ENCODE results near the gene CYP19A1.

Gene CYP19A1

GRCh38 chr15:51184627-51185026, 153.8 kb downstream of the CYP19A1 start:
- DNase-seq (ENCODE audit: low read depth), result no peak

DNA sequence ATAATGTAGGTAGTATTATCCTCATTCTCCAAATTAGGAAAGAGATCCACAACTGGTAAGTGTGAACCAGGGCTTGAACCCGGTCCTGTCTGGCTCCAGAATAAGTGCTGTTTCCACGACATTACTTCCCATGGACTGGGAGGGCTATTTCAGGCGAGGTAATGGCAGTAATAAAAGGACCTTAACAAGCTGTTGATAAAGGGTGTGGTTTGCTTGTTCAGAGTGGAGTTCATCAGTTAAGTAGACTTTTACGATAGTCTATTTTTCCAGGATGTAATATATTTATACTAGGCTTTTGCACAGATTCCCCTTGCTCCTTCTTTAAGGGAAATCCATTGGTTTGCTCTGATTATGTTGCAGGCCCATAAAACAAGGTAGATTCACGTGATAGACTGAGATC, 155.3 kb downstream of the CYP19A1 start:
- no peak for DNase-seq (ENCODE audit: low read depth)

GRCh38 chr15:51181905-51182304, 156.5 kb downstream of the CYP19A1 start:
- DNase-seq (ENCODE audit: low read depth), result no peak

- DNase-seq (ENCODE audit: low read depth), result no peak
Observed at GRCh38 chr15:51181221-51181620, 157.2 kb downstream of the CYP19A1 start.

- no peak for DNase-seq (ENCODE audit: low read depth)
Observed at GRCh38 chr15:51180534-51180933, 157.9 kb downstream of the CYP19A1 start.

DNA sequence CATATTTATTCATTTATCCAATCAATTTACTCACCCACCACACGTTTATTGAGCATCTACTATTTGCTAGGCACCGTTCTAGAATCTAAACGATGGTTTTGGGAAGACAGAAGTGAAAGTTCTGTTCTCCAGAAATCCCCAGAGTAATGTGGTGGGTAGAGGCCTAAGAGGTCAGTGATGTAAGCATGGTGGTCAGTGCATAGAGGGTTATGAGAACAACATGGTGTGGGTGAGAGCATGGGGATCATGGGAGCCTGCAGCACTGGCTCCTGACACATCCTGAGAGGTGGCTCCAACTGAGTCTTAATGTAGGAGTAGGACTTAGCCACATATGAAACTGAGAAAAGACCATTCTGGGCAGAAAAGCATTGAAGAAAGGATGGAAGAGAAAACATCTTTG, 158.4 kb downstream of the CYP19A1 start:
- no peak for DNase-seq (ENCODE audit: low read depth)

- peak; percentile 37 for DNase-seq (ENCODE audit: low read depth)
Observed at GRCh38 chr15:51172193-51172592, 166.2 kb downstream of the CYP19A1 start.

DNA sequence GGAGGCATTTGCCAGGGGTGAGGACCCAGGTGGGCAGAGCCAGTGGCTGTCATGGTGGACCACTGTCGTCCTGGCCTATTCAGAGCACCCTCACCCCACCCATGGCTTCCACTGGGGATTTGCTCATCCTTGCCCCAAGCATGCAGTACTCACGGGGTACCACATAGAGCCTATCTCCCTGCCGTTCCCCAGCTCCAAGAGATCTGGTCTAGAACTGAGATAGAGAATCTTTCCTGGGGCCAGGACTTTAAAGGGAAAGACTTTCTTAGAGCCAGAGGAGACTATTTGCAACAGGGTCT, 166.8 kb downstream of the CYP19A1 start:
- DNase-seq (ENCODE audit: low read depth), result no peak

DNA sequence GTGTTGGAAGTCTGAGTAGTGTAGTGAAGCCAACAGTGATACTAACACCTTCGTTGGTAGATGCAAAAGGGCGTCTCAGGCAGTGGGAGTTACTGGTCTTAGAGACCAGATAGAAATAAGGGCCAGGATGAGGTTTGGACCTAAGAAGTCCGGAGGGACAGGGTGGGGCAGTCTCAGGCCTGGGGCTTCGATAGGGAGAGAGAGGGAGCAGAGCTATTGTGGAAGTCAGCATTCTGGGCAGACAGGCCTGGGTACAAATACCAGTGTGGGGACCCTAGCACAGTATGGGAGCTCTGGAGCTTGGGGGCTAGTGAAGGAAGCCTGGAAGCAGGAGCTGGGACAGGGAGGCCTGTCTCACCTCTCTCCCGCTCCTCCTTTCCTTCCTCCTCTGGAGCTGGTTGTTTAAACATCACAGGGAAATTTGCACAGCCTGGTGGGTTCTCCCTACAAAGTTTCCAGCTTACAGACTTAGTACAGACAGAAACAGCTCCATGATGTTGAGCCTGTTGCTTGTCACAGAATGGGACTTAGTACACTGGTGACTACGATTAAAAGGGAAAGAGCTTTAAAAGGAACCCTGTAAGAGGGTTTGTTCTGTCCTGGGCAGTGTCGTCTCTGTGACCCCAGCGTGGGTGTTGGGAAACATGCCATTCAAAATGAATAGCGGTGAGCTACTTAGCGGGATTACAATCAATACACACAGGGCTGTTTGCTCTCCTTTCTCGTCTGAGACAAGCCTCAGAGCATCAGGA, 167.3 kb downstream of the CYP19A1 start:
- DNase-seq (ENCODE audit: low read depth), result no peak

DNA sequence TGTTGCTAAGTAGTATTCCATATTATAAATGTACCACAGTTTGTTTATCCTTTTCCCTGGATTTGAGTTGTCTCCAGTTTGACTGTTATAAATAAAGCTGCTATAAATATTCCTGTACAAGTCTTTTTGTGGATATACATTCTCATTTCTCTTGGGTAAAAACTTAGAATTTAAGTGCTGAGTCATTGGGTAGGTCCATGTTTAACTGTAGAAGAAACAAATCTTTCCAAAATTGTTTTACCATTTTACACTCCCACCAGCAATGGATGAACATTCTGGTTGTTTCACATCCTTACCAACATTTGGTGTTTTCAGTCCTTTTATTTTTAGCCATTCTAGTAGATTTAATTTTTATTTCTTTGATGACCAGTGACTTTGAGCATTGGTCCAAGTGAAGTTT, 169.7 kb downstream of the CYP19A1 start:
- DNase-seq (ENCODE audit: low read depth), result no peak

- no peak for DNase-seq (ENCODE audit: low read depth)
Observed at GRCh38 chr15:51163843-51164242, 174.6 kb downstream of the CYP19A1 start.

GRCh38 chr15:51162865-51163762, 175.3 kb downstream of the CYP19A1 start:
- DNase-seq (ENCODE audit: low read depth), result peak; percentile 85

DNA sequence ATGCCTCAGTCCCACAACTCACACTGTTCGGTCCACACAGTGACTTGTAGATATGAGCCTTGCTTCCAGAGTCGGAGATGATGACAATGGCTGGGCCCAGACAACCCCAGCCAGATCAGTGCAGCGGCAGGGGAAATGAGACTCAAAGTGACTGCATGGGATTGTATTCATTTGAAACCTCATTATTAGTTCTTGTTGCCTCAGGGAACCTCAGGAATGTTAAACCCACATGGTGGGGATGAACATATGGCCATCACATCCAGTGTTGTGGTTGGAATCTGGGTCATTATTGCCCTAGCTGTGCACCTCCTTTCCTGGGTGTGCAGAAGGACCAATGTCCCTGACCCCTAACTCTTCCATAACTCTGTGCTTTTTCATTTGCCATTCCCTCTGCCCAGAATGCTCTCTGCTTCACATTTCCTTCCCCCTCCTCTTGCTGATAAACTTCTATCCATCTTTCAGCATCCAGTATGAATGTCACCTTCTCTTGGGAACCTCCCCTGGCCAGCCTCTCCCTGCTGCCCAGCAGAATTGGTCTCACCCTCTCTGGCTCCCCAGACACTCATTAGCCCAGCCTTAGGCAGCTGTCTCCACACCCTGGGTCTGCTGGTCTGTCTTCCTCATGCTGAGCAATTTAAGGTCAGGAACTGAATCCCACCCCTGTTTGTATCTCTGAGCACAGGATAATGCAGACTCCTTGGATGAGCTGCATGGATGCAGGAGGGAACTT, 176.7 kb downstream of the CYP19A1 start:
- DNase-seq (ENCODE audit: low read depth), result peak; percentile 27

DNA sequence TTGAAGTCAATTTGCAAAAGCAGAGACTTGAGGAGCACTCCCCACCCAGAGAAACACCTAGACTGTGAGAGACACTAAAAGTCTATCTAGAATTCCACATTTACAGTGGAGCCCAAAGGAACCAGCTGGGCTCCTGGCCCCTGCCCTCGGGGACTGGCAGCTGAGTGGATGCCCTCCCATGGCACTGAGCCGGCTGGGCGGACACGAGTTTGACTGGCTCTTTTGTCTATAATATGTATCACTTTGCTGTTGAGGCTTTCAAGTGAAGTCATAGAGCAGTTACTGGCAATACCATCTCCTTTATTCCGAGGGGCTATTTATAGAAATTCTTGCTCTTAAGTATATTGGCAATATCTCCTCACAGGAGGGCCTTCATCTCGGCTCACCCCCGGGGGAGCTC, 177.9 kb downstream of the CYP19A1 start:
- no peak for DNase-seq (ENCODE audit: low read depth)
